Central memory CD4-positive, alpha-beta T cell (primary cell): ENCODE results near the gene ZNF569.
"Not testable (repeated sequence)": the region's sequence is repeated elsewhere in the genome, so short reads cannot be mapped to it uniquely, and the experiment has no call there.

ENCODE experiments used
- DNase-seq: peaks from one replicate; pipeline ENCODE4 v3.0.0; 2022

ZNF569 gene

GRCh38 chr19:37401078-37401477 is 66.2 kb downstream of the ZNF569 start:
- no peak for DNase-seq

DNA sequence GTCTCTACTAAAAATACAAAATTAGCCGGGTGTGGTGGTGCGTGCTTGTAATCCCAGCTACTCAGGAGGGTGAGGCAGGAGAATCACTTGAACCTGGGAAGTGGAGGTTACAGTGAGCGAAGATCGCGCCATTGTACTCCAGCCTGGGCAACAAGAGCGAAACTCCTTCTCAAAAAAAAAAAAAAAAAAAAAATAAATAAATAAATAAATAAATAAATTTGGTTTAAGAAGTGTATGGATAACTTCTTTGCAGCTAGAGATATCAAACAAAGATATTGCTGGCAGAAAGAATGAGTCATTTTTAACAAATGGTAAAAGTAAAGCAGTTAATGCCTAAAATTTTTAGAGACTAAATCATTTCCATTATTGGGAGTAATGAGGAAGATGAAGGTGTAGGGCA is 75.8 kb downstream of the ZNF569 start:
- DNase-seq, result not testable (repeated sequence)

- DNase-seq, result no peak
Measured at GRCh38 chr19:37389234-37389633, 78.0 kb downstream of the ZNF569 start.

GRCh38 chr19:37370880-37371661 is 96.2 kb downstream of the ZNF569 start, which contains the start of gene ZNF527:
Gene ZNF527, plus strand, starts transcription at chr19:37371099. Its CDS starts 3,100 bp downstream, at chr19:37374199.
- DNase-seq, result peak; percentile 96

GRCh38 chr19:37370386-37370879 is 96.8 kb downstream of the ZNF569 start:
- DNase-seq, result not testable (repeated sequence)

DNA sequence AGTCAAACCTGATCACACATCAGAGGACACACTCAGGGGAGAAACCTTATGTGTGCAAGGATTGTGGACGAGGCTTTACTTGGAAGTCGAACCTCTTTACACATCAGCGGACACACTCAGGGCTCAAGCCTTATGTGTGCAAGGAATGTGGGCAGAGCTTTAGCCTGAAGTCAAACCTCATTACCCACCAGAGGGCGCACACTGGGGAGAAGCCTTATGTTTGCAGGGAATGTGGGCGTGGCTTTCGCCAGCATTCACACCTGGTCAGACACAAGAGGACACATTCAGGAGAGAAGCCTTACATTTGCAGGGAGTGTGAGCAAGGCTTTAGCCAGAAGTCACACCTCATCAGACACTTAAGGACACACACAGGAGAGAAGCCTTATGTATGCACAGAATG is 104.5 kb downstream of the ZNF569 start:
- no peak for DNase-seq

- DNase-seq, result no peak
Measured at GRCh38 chr19:37361994-37362393, 105.2 kb downstream of the ZNF569 start.
